Cardiac fibroblast (primary cell): ENCODE measurements around the gene ARHGAP6.
A peak's percentile ranks its signal among the peaks of the same experiment; 100 is the strongest.

Experiments
- DNase-seq, 2 donors: peaks; one replicate each; pipeline versions ENCODE4 v3.0.0 to v3.0.0-alpha.2; 2010; ENCODE audit warnings: low read depth in 2 of 2
- H3K4me3 ChIP-seq, 2 donors: replicated peaks in 1 of 2; 1 replicate in 1 of 2; 2 replicates in 1 of 2; pipeline ENCODE4 v1.5.1; 2011; ENCODE audit warnings: low read depth in 2 of 2, low read length in 2 of 2, mild to moderate bottlenecking in 2 of 2, moderate library complexity in 1 of 2
- CTCF ChIP-seq: IDR thresholded peaks from one replicate; pipeline ENCODE4 v1.5.1; 2011; ENCODE audit warnings: low read depth, mild to moderate bottlenecking, low read length, inconsistent platforms

The ARHGAP6 gene

GRCh38 chrX:11273544-11273943, 392.2 kb downstream of the ARHGAP6 start:
- peak in 1 of 2 donors; percentile 24 for DNase-seq
- no peak overlapping the region for H3K4me3 ChIP-seq
- TF ChIP-seq CTCF, result no peak

- H3K4me3 ChIP-seq, result no peak overlapping the region
- DNase-seq, result no peak
- TF ChIP-seq CTCF, result no peak
Measured at GRCh38 chrX:11272863-11273262, 392.9 kb downstream of the ARHGAP6 start.

GRCh38 chrX:11272290-11272689, 393.4 kb downstream of the ARHGAP6 start:
- no peak overlapping the region for H3K4me3 ChIP-seq
- DNase-seq, result no peak
- no peak for TF ChIP-seq CTCF

GRCh38 chrX:11269996-11270395, 395.7 kb downstream of the ARHGAP6 start:
- H3K4me3 ChIP-seq, result no peak overlapping the region
- peak in 1 of 2 donors; percentile 43 for DNase-seq
- no peak for TF ChIP-seq CTCF

GRCh38 chrX:11269006-11269405, 396.7 kb downstream of the ARHGAP6 start:
- DNase-seq, result no peak
- TF ChIP-seq CTCF, result no peak
- no peak overlapping the region for H3K4me3 ChIP-seq

- TF ChIP-seq CTCF, result no peak
- H3K4me3 ChIP-seq, result no peak overlapping the region
- peak; percentile 23 to 60 for DNase-seq
Measured at GRCh38 chrX:11267425-11267824, 398.3 kb downstream of the ARHGAP6 start.

GRCh38 chrX:11266573-11267003, 399.1 kb downstream of the ARHGAP6 start:
- DNase-seq, result no peak
- no peak overlapping the region for H3K4me3 ChIP-seq
- no peak for TF ChIP-seq CTCF
